IMR-90 (cell line): Measurements from ENCODE around the gene LRFN2.

Experiments
- BHLHE40 ChIP-seq: fragments of 150-350 bp; IDR thresholded peaks from 2 replicates; pipeline ENCODE4 v1.6.1; 2016; ENCODE audit warnings: mild to moderate bottlenecking, low read depth, low read length
- CEBPB ChIP-seq: IDR thresholded peaks from 2 replicates; pipeline ENCODE4 v1.6.1; 2012; ENCODE audit warnings: low read depth, low read length, improper control_type of control experiment
- CTCF ChIP-seq: conservative IDR thresholded peaks from 2 replicates; pipeline ENCODE4 v1.5.1; 2012; ENCODE audit warnings: mild to moderate bottlenecking, low read depth, low read length, improper control_type of control experiment
- ELK1 ChIP-seq: fragments of 150-350 bp; IDR thresholded peaks from 2 replicates; pipeline ENCODE4 v1.6.1; 2016; ENCODE audit warnings: low read depth, mild to moderate bottlenecking, low read length, moderate library complexity, borderline replicate concordance
- FOS ChIP-seq: fragments of 150-350 bp; IDR thresholded peaks from 2 replicates; pipeline ENCODE4 v1.6.1; 2016; ENCODE audit warnings: low read depth, low read length
- MAFK ChIP-seq: IDR thresholded peaks from 2 replicates; pipeline ENCODE4 v1.6.1; 2012; ENCODE audit warnings: low read depth, low read length, improper control_type of control experiment
- MAZ ChIP-seq: IDR thresholded peaks from 2 replicates; pipeline ENCODE4 v1.6.1; 2012; ENCODE audit warnings: low read depth, mild to moderate bottlenecking, low read length, improper control_type of control experiment, moderate library complexity, borderline replicate concordance
- MXI1 ChIP-seq: IDR thresholded peaks from 2 replicates; pipeline ENCODE4 v1.6.1; 2012; ENCODE audit warnings: low read depth, mild to moderate bottlenecking, low read length, moderate library complexity, borderline replicate concordance
- POLR2A ChIP-seq: IDR thresholded peaks from 2 replicates; pipeline ENCODE4 v1.6.1; 2012; ENCODE audit warnings: mild to moderate bottlenecking, low read depth, low read length
- RAD21 ChIP-seq: IDR thresholded peaks from 2 replicates; pipeline ENCODE4 v1.6.1; 2012; ENCODE audit warnings: low read length, improper control_type of control experiment
- RCOR1 ChIP-seq: IDR thresholded peaks from 2 replicates; pipeline ENCODE4 v1.6.1; 2012; ENCODE audit warnings: mild to moderate bottlenecking, low read length, improper control_type of control experiment; ENCODE audit not compliant: insufficient replicate concordance
- RFX5 ChIP-seq: IDR thresholded peaks from 2 replicates; pipeline ENCODE4 v1.8.0; 2012; ENCODE audit warnings: low read depth, mild to moderate bottlenecking, low read length, moderate library complexity
- SMC3 ChIP-seq: fragments of 150-350 bp; IDR thresholded peaks from 2 replicates; pipeline ENCODE4 v1.6.1; 2016; ENCODE audit warnings: low read depth, mild to moderate bottlenecking, antibody characterized with exemption, low read length, moderate library complexity
- USF2 ChIP-seq: fragments of 150-350 bp; IDR thresholded peaks from 2 replicates; pipeline ENCODE4 v1.6.1; 2017; ENCODE audit warnings: mild to moderate bottlenecking, antibody characterized with exemption, low read length, low read depth

DNA sequence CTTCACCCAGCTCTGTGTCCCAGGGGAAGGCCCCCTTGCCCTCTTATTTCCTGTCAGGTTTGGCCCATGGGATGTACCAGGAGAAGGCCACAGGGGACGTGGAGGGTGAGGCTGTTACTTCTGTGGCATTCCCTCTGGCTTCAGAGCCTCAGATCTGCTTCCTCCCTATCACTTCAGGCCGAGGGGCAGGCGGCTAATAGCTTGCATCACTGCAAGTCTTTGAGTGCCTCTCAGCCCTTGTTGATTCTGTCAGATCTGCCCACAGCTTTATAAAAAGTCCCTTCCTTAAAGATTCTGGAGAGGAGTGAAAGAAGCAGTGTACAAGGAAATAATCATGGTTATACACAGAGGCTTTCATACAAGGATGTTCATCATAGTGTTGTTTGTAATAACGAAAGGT lies 86.9 kb downstream of the LRFN2 start:
- TF ChIP-seq RAD21, result no peak
- no peak for TF ChIP-seq CTCF
- no peak for TF ChIP-seq MAZ
- no peak for TF ChIP-seq RFX5
- no peak for TF ChIP-seq POLR2A
- TF ChIP-seq ELK1, result no peak
- no peak for TF ChIP-seq RCOR1
- no peak for TF ChIP-seq SMC3
- no peak for TF ChIP-seq MXI1
- no peak for TF ChIP-seq MAFK
- no peak for TF ChIP-seq BHLHE40
- TF ChIP-seq CEBPB, result no peak
- TF ChIP-seq FOS, result no peak
- no peak for TF ChIP-seq USF2
